Stomach (tissue), 9 donors: ENCODE results near the gene CUEDC2. TPM values are rescaled to one million over a fixed set of nuclear protein-coding genes. Genes with fewer than 3 reads are reported as not detected.

Experiments used
- DNase-seq, 2 donors: peaks; one replicate each; pipeline versions ENCODE4 v3.0.0 to v3.0.0-alpha.2; 2013 to 2019
- H3K27ac ChIP-seq, 5 donors: fragments of 200-600 bp in 4 of 5; sonication (generic) in 4 of 5; one replicate each; pipeline ENCODE4 v1.5.1; 2013 to 2019; ENCODE audit warnings: mild to moderate bottlenecking in 1 of 5, moderate library complexity in 1 of 5
- H3K27me3 ChIP-seq, 3 donors: fragments of 200-600 bp; sonication (generic); one replicate each; pipeline ENCODE4 v1.5.1; 2017 to 2019; ENCODE audit warnings: mixed run types in 1 of 3
- H3K36me3 ChIP-seq, 4 donors: fragments of 200-600 bp; sonication (generic); 1 replicate in 3 of 4; 2 replicates in 1 of 4; pipeline ENCODE4 v1.5.1; 2016 to 2019
- H3K4me1 ChIP-seq, 4 donors: fragments of 200-600 bp; sonication (generic); one replicate each; pipeline ENCODE4 v1.5.1; 2016 to 2019
- H3K4me3 ChIP-seq, 4 donors: fragments of 200-600 bp; sonication (generic) in 3 of 4; one replicate each; pipeline ENCODE4 v1.5.1; 2016 to 2019; ENCODE audit warnings: mild to moderate bottlenecking in 1 of 4
- H3K9me3 ChIP-seq, 4 donors: fragments of 200-600 bp; sonication (generic); one replicate each; pipeline ENCODE4 v1.5.1; 2016 to 2019
- EP300 ChIP-seq: sonication (generic); formaldehyde crosslinking; IDR thresholded peaks from one replicate; pipeline ENCODE4 v1.6.1; 2017; ENCODE audit warnings: antibody characterized with exemption
- POLR2A ChIP-seq, 4 donors: fragments of 450-650 bp; IDR thresholded peaks; one replicate each; pipeline ENCODE4 v1.6.1; 2016; ENCODE audit warnings: antibody characterized with exemption in 4 of 4, control low read depth in 2 of 4, mild to moderate bottlenecking in 1 of 4, moderate library complexity in 1 of 4
- POLR2AphosphoS5 ChIP-seq, 3 donors: sonication (generic); formaldehyde crosslinking; IDR thresholded peaks; one replicate each; pipeline ENCODE4 v1.6.1; 2016; ENCODE audit warnings: antibody characterized with exemption in 3 of 3
- WGBS, 5 donors: extraction: QIAGEN DNeasy Blood & Tissue Kit in 3 of 5; methylation state at CpG; one replicate each; pipeline versions ENCODE4 v1.1.5 to v1.1.7; 2013 to 2018; 5-methylcytosine and 5-hydroxymethylcytosine counted together
- intact Hi-C: fragments of 100-400 bp; cut with DNase I; formaldehyde crosslinking; loops from one replicate; pipeline ENCODE4 v1.15.1; 2023; ENCODE audit warnings: low total_unique reads
- polyA plus RNA-seq, 3 donors: library from polyadenylated mRNA; stranded (reverse); fragments of 200-250 nt; gene quantifications; one replicate each; pipeline ENCODE4 v1.2.3, GENCODE V29; 2013
- total RNA-seq, 5 donors: library from RNA; depleted of rRNA; stranded (reverse); fragments of >200 nt; gene quantifications; one replicate each; pipeline versions ENCODE4 v1.1.0 to v1.2.3, GENCODE V29; 2014 to 2016
- TF ChIP-seq, protein P1 (sequence below), 7 experiments: fragments of 450-650 bp in 4 of 7; fragments of 200-600 bp in 3 of 7; sonication (generic) in 3 of 7; IDR thresholded peaks; one replicate each; pipeline ENCODE4 v1.5.1; 2016 to 2019; ENCODE audit warnings: antibody characterized with exemption in 7 of 7, control low read depth in 2 of 7, mild to moderate bottlenecking in 1 of 7
- donor health status: healthy with polysubstance abuse.
- donor health status: Bipolar disorder and iron deficiency.
- donor health status: healthy.

The CUEDC2 gene
- total and polyA plus RNA-seq, 8 donors: 15.9 to 145 (median 41.2) TPM

DNA sequence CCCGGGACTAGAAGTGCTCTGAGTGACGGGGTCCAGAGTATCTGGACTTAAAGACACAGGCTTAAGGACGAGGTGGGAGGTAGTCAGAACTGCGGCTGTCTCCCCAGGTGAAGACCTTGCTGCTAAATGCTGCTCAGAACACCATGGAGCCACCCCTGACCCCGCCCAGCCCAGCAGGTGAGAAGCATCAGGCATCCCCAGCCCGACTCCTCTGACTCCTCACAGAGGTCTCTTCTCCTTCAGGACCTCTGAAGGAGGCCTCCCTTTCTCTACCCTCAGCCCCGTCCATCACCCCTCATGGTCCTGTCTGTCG, 31.1 kb downstream of the CUEDC2 start:
- Histone ChIP-seq H3K9me3 (no peaks in the 10 kb centered on the region), H3K36me3 (peaks cover 18 to 60% (median 55%) of the 10 kb centered on the region in 4 donors), H3K4me1 (peaks cover 23 to 70% (median 49%) of the 10 kb centered on the region in 4 donors), H3K4me3 (no peak overlapping the region), H3K27me3 (peaks cover 0 to 5% (median 0%) of the 10 kb centered on the region in 3 donors), H3K27ac (peak overlapping the region in 1 of 5 donors; percentile 98)
- intact Hi-C loops: no loop called here
- no peak for DNase-seq
- TF ChIP-seq, protein P1, sequence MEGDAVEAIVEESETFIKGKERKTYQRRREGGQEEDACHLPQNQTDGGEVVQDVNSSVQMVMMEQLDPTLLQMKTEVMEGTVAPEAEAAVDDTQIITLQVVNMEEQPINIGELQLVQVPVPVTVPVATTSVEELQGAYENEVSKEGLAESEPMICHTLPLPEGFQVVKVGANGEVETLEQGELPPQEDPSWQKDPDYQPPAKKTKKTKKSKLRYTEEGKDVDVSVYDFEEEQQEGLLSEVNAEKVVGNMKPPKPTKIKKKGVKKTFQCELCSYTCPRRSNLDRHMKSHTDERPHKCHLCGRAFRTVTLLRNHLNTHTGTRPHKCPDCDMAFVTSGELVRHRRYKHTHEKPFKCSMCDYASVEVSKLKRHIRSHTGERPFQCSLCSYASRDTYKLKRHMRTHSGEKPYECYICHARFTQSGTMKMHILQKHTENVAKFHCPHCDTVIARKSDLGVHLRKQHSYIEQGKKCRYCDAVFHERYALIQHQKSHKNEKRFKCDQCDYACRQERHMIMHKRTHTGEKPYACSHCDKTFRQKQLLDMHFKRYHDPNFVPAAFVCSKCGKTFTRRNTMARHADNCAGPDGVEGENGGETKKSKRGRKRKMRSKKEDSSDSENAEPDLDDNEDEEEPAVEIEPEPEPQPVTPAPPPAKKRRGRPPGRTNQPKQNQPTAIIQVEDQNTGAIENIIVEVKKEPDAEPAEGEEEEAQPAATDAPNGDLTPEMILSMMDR (IDR thresholded peaks at IDR 0.05): no peak
- TF ChIP-seq POLR2A (IDR thresholded peaks at IDR 0.05): no peak
- 88 to 97% (median 89%) methylated on average over 7 to 8 of the region's 8 CpGs for WGBS, 5 donors

- peaks cover 0 to 5% (median 0%) of the 10 kb centered on the region in 3 donors for H3K27me3 ChIP-seq
- peaks cover 27 to 74% (median 54%) of the 10 kb centered on the region in 4 donors for H3K4me1 ChIP-seq
- TF ChIP-seq, protein P1 (IDR thresholded peaks at IDR 0.05): no peak
- no peak for TF ChIP-seq EP300
- TF ChIP-seq POLR2A (IDR thresholded peaks at IDR 0.05): no peak
- no peak for TF ChIP-seq POLR2AphosphoS5 (IDR thresholded peaks at IDR 0.05)
- intact Hi-C loops: no loop called here
- WGBS, 5 donors: 90 to 93% (median 92%) methylated on average over 22 of the region's 22 CpGs
- peak overlapping the region in 1 of 5 donors; percentile 98 for H3K27ac ChIP-seq
- DNase-seq: no peak
- no peaks in the 10 kb centered on the region for H3K9me3 ChIP-seq
- H3K36me3 ChIP-seq: peaks cover 18 to 60% (median 55%) of the 10 kb centered on the region in 4 donors
- H3K4me3 ChIP-seq: no peak overlapping the region
Measured at GRCh38 chr10:102400598-102401341, 31.6 kb downstream of the CUEDC2 start.

DNA sequence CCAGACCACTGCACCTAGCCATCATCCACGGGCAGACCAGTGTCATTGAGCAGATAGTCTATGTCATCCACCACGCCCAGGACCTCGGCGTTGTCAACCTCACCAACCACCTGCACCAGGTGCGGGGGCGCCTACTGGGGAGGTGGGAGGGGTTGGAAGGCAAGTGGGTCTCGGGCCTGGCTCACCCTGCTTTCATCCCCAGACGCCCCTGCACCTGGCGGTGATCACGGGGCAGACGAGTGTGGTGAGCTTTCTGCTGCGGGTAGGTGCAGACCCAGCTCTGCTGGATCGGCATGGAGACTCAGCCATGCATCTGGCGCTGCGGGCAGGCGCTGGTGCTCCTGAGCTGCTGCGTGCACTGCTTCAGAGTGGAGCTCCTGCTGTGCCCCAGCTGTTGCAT, 32.3 kb downstream of the CUEDC2 start:
- Histone ChIP-seq H3K9me3 (no peaks in the 10 kb centered on the region), H3K4me3 (peak overlapping the region in 1 of 4 donors; percentile 66), H3K4me1 (peaks cover 27 to 69% (median 54%) of the 10 kb centered on the region in 4 donors), H3K27ac (peak overlapping the region in 4 of 5 donors; percentile 88 to 98 (median 92)), H3K36me3 (peaks cover 18 to 60% (median 55%) of the 10 kb centered on the region in 4 donors), H3K27me3 (no peaks in the 10 kb centered on the region)
- TF ChIP-seq EP300 (no peak), POLR2AphosphoS5 (IDR thresholded peaks at IDR 0.05) (no peak), POLR2A (IDR thresholded peaks at IDR 0.05) (no peak)
- TF ChIP-seq, protein P1 (IDR thresholded peaks at IDR 0.05): no peak
- intact Hi-C loops: no loop called here
- DNase-seq: no peak
- WGBS, 5 donors: 80 to 92% (median 87%) methylated on average over 13 to 17 of the region's 17 CpGs

DNA sequence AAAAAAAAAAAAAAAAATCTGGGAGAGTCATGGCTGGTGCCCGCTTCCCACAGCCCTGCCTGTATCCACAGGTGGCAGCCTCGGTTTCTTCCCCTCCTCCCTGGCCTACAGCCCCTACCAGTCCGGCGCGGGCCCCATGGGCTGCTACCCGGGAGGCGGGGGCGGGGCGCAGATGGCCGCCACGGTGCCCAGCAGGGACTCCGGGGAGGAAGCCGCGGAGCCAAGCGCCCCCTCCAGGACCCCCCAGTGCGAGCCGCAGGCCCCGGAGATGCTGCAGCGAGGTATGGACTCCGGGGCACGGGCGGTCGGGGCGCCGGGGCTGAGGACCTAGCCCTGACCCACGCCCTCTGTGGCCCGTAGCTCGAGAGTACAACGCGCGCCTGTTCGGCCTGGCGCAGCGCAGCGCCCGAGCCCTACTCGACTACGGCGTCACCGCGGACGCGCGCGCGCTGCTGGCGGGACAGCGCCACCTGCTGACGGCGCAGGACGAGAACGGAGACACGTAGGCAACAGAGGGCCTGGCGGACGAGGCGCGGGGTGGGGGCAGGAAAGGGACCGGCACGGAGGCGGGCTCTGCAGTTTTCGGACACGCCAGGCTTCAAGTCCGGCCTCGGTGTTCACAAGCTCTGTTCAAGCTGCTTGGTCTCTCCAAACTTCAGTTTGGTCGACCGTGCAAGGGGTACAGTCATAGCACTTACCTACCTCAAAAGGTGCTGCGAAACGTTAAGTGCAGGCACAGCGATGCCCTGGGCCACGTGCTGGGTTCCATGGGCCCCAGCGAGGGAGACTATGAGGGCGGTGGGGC, 33.0 kb downstream of the CUEDC2 start:
- Histone ChIP-seq H3K9me3 (no peaks in the 10 kb centered on the region), H3K4me1 (peaks cover 27 to 74% (median 60%) of the 10 kb centered on the region in 4 donors), H3K27me3 (no peaks in the 10 kb centered on the region), H3K4me3 (peak overlapping the region; percentile 55 to 66 (median 59)), H3K36me3 (peaks cover 18 to 60% (median 55%) of the 10 kb centered on the region in 4 donors), H3K27ac (peak overlapping the region; percentile 88 to 98 (median 92))
- 3 to 11% (median 3%) methylated on average over 12 to 72 of the region's 72 CpGs for WGBS, 5 donors
- intact Hi-C loops: no loop called here
- peak; percentile 93 to 97 for DNase-seq
- no peak for TF ChIP-seq EP300
- peak in 1 of 4 donors; percentile 29 for TF ChIP-seq POLR2A (IDR thresholded peaks at IDR 0.05)
- TF ChIP-seq POLR2AphosphoS5 (IDR thresholded peaks at IDR 0.05): peak; percentile 88 to 97 (median 91)
- TF ChIP-seq, protein P1 (IDR thresholded peaks at IDR 0.05): peak in 5 of 7 experiments; percentile 91 to 95 (median 92)
